ENCODE results near the gene LDHAL6B.

LDHAL6B gene

DNA sequence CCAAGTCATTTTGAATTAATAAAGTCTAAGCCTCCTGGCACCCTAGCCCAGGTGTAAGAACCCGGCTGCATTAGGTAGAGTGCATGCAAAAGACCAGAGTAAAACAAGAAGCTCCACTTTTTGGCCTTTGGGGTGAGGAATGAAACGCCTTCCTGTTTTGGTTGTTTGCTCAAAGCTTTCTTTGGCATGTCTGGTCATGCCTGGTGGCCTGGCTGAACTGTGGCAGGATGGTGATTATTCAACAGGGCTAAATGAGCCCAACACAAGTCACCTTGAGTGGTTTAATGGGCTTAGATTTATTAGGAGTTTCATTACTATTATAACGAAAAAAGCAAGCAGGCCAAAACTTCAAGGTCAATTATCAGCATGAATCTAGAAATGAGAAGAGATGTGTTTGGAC, 40.9 kb upstream of the LDHAL6B start:
- TF ChIP-seq, protein P1, sequence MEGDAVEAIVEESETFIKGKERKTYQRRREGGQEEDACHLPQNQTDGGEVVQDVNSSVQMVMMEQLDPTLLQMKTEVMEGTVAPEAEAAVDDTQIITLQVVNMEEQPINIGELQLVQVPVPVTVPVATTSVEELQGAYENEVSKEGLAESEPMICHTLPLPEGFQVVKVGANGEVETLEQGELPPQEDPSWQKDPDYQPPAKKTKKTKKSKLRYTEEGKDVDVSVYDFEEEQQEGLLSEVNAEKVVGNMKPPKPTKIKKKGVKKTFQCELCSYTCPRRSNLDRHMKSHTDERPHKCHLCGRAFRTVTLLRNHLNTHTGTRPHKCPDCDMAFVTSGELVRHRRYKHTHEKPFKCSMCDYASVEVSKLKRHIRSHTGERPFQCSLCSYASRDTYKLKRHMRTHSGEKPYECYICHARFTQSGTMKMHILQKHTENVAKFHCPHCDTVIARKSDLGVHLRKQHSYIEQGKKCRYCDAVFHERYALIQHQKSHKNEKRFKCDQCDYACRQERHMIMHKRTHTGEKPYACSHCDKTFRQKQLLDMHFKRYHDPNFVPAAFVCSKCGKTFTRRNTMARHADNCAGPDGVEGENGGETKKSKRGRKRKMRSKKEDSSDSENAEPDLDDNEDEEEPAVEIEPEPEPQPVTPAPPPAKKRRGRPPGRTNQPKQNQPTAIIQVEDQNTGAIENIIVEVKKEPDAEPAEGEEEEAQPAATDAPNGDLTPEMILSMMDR (IDR thresholded peaks at IDR 0.05; ENCODE audit: borderline replicate concordance, insufficient read depth, low read depth, low read length) = no peak
- no peak overlapping the region for H3K4me3 ChIP-seq (ENCODE audit: low read depth, low read length)

GRCh38 chr15:59166166-59166565, 40.5 kb upstream of the LDHAL6B start:
- no peak overlapping the region for H3K4me3 ChIP-seq (ENCODE audit: low read depth, low read length)
- TF ChIP-seq, protein P1 (IDR thresholded peaks at IDR 0.05; ENCODE audit: borderline replicate concordance, insufficient read depth, low read depth, low read length) = no peak

- TF ChIP-seq, protein P1 (IDR thresholded peaks at IDR 0.05; ENCODE audit: borderline replicate concordance, insufficient read depth, low read depth, low read length) = no peak
- H3K4me3 ChIP-seq (ENCODE audit: low read depth, low read length) = no peak overlapping the region
Measured at GRCh38 chr15:59166601-59167265, 39.9 kb upstream of the LDHAL6B start.

DNA sequence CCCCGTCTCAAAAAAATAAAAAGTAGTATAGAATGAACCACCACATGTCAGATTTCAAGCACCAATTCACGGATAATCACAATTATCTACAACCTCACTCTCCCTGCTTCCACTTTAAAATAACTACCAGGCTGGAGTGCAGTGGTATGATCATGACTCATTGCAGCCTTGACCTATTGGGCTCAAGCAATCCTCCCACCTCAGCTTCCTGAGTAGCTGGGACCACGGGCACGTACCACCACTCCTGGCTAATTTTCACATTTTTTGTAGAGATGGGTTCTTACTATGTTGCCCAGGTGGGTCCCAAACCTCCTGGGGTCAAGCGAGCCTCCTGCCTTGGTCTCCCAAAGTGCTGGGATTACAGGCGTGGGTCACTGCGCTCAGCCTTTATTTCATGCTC, 38.1 kb upstream of the LDHAL6B start:
- no peak overlapping the region for H3K4me3 ChIP-seq (ENCODE audit: low read depth, low read length)
- TF ChIP-seq, protein P1 (IDR thresholded peaks at IDR 0.05; ENCODE audit: borderline replicate concordance, insufficient read depth, low read depth, low read length) = no peak

DNA sequence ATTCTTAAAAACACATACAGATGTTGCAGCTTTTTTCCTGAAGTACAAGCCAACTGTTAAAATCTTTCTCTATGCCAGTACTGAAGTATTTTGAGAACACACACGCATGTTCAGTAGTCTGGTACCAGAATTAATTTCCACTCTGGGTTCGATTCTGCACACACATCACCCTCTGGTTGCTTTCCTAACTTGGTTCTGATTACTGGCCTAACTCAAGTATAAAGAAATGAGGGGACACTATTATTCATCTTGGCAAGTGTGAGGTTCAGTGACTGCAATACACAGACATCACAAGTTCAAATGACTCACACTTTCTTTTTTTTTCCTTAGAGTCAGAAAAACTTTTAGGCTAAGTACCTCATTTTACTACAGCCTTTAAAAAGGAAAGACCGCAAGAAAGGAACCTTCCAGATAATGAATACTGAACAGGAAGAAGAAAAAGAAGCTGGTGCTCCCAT, 37.4 kb upstream of the LDHAL6B start:
- TF ChIP-seq, protein P1 (IDR thresholded peaks at IDR 0.05; ENCODE audit: borderline replicate concordance, insufficient read depth, low read depth, low read length) = no peak
- H3K4me3 ChIP-seq (ENCODE audit: low read depth, low read length) = no peak overlapping the region

DNA sequence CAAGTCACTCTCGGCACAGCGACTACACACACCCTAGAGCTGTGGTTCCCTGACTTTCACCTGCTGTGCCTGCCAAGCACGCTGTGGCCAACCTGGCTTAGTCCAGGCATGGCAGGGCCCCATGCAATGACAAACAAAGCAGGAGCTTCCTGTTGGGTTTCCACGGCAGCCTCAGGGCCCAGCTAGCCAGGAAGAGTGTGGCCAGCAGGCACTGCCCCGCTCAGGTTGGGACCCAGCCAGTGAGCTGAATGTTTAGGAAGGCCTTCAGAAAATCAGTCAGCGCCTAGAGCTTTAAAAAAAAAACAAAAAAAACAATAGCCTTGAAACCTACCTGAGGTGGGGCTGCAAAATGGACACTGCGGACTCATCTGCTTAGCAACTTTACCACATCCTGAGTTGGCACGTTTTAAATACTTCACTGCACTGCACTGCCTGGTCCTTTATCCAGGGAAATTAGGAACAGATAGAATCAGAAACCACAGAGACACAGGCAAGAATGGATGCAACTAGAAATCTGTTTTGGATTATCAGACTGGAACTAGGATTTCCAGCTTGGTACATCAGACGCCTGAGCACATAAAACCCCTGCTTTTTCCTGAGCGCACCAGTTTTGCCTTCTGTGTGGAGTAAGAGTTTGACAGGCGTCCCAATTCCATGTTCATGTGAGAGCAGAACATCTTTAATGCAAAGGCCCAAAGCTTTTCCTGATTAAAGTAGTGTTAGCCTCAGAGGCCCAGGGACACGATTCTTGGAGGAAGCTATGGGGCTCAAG, 36.2 kb upstream of the LDHAL6B start:
- H3K4me3 ChIP-seq (ENCODE audit: low read depth, low read length) = no peak overlapping the region
- TF ChIP-seq, protein P1 (IDR thresholded peaks at IDR 0.05; ENCODE audit: borderline replicate concordance, insufficient read depth, low read depth, low read length) = no peak

DNA sequence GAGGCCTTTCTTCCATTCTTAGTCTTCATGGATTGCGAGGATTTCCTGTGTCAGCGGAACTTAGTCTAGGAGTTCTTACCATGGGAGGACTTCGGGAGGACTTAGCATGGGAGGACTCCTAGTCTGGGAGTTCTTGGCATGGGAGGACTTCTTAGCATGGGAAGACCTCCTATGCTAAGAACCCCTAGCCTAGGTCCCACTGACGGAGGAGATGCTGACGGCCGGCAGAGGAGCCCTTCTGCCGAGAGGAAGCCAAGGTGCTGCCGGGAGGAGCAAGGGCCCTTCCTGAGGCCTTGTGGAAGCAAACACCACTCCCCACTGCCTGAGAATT, 35.6 kb upstream of the LDHAL6B start:
- no peak overlapping the region for H3K4me3 ChIP-seq (ENCODE audit: low read depth, low read length)
- TF ChIP-seq, protein P1 (IDR thresholded peaks at IDR 0.05; ENCODE audit: borderline replicate concordance, insufficient read depth, low read depth, low read length) = no peak
